GM12892 (cell line): ENCODE results near the gene KIF4A.
"Not testable (repeated sequence)": the region's sequence is repeated elsewhere in the genome, so short reads cannot be mapped to it uniquely, and the experiment has no call there.

Experiments used
- POLR2A ChIP-seq: IDR thresholded peaks from 2 replicates; pipeline ENCODE4 v1.6.1; 2011; ENCODE audit warnings: low read depth, low read length, control low read depth
- POLR2AphosphoS5 ChIP-seq: IDR thresholded peaks from 2 replicates; pipeline ENCODE4 v1.6.1; 2011; ENCODE audit warnings: low read depth, low read length, control low read depth
- TAF1 ChIP-seq: IDR thresholded peaks from 2 replicates; pipeline ENCODE4 v1.6.1; 2011; ENCODE audit warnings: low read depth, mild to moderate bottlenecking, control low read depth, low read length, borderline replicate concordance

- TF ChIP-seq POLR2A, POLR2AphosphoS5, TAF1: not testable (repeated sequence)
Measured at GRCh38 chrX:70349367-70350125, 59.6 kb downstream of the KIF4A start.
